Fibroblast of the aortic adventitia (primary cell): ENCODE data around the gene FRMD5. TPM values are rescaled to one million over a fixed set of nuclear protein-coding genes. Genes with fewer than 3 reads are reported as not detected.

Experiments
- DNase-seq: peaks from one replicate; pipeline ENCODE4 v3.0.0-alpha.2; 2010; ENCODE audit warnings: low read depth
- H3K4me3 ChIP-seq: 2 replicates; pipeline ENCODE4 v1.5.1; 2011; ENCODE audit warnings: low read depth, mild to moderate bottlenecking, control low read depth, low read length, moderate library complexity
- total RNA-seq: library from RNA; depleted of rRNA; stranded (reverse); fragments of >200 nt; gene quantifications from 2 replicates; pipeline ENCODE4 v1.2.3, GENCODE V29; 2012; ENCODE audit warnings: low replicate concordance
- TF ChIP-seq, protein P1 (sequence below): IDR thresholded peaks from 2 replicates; pipeline ENCODE4 v1.5.1; 2011; ENCODE audit warnings: mild to moderate bottlenecking, low read length, control low read depth, inconsistent platforms; ENCODE audit not compliant: insufficient read depth

Gene FRMD5
- total RNA-seq, 1 donor, result 16.3 TPM

- H3K4me3 ChIP-seq, result no peak overlapping the region
- no peak for DNase-seq
- TF ChIP-seq, protein P1, sequence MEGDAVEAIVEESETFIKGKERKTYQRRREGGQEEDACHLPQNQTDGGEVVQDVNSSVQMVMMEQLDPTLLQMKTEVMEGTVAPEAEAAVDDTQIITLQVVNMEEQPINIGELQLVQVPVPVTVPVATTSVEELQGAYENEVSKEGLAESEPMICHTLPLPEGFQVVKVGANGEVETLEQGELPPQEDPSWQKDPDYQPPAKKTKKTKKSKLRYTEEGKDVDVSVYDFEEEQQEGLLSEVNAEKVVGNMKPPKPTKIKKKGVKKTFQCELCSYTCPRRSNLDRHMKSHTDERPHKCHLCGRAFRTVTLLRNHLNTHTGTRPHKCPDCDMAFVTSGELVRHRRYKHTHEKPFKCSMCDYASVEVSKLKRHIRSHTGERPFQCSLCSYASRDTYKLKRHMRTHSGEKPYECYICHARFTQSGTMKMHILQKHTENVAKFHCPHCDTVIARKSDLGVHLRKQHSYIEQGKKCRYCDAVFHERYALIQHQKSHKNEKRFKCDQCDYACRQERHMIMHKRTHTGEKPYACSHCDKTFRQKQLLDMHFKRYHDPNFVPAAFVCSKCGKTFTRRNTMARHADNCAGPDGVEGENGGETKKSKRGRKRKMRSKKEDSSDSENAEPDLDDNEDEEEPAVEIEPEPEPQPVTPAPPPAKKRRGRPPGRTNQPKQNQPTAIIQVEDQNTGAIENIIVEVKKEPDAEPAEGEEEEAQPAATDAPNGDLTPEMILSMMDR, result no peak
Measured at GRCh38 chr15:43923553-43923952, 271.5 kb downstream of the FRMD5 start.

DNA sequence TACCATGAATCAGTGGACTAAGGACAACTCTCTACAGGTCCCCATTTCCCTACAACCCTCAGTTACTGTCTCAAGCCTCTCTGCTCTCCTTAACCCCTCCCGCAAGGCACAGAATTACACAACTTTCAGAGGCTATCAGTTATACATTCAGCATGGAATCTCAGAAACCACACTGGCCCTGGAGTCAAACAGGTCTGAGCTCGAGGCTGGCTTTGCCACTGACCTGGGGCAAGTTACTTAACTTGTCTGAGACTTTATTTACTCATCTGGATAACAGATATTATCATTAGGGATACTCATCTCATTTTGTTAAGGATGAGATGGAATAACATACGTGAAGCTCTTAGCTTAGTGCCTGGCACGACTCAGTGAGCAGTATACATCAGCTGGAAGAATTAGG, 273.1 kb downstream of the FRMD5 start:
- peak; percentile 45 for DNase-seq
- no peak overlapping the region for H3K4me3 ChIP-seq
- TF ChIP-seq, protein P1, result no peak

GRCh38 chr15:43920815-43921214, 274.3 kb downstream of the FRMD5 start:
- no peak overlapping the region for H3K4me3 ChIP-seq
- TF ChIP-seq, protein P1, result no peak
- DNase-seq, result no peak

- no peak overlapping the region for H3K4me3 ChIP-seq
- TF ChIP-seq, protein P1, result no peak
- peak; percentile 69 for DNase-seq
Measured at GRCh38 chr15:43920254-43920600, 274.8 kb downstream of the FRMD5 start.

GRCh38 chr15:43919540-43920253, 275.4 kb downstream of the FRMD5 start:
- H3K4me3 ChIP-seq, result no peak overlapping the region
- peak; percentile 47 for DNase-seq
- TF ChIP-seq, protein P1, result no peak

DNA sequence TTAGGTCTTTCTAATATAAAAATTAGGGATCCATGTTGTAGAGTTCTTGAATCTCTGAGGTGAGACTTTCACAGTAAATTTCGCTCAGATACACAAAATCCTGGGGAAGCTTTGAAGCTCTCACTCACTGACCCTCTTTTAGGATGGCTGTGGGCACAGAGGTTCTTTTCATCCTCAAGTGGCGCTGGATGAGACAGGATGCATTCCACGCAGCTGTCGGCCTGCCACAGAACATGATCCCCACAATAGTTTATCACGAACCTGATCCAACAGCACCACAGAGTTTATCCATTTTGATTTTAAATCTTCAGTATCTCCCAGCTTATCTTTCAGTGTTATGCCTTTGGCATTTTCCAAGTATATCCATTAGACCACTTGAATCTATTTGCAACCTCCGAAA, 276.4 kb downstream of the FRMD5 start:
- DNase-seq, result no peak
- H3K4me3 ChIP-seq, result no peak overlapping the region
- TF ChIP-seq, protein P1, result no peak

GRCh38 chr15:43916326-43916660, 278.8 kb downstream of the FRMD5 start:
- TF ChIP-seq, protein P1, result no peak
- no peak overlapping the region for H3K4me3 ChIP-seq
- no peak for DNase-seq
